Epidermal melanocyte (primary cell): ENCODE data around the gene HPCAL1.
"Not testable (repeated sequence)": the region's sequence is repeated elsewhere in the genome, so short reads cannot be mapped to it uniquely, and the experiment has no call there.

Experiments
- DNase-seq: peaks from one replicate; pipeline ENCODE4 v3.0.0; 2011; ENCODE audit warnings: low spot score; ENCODE audit not compliant: insufficient read length

The HPCAL1 gene

DNA sequence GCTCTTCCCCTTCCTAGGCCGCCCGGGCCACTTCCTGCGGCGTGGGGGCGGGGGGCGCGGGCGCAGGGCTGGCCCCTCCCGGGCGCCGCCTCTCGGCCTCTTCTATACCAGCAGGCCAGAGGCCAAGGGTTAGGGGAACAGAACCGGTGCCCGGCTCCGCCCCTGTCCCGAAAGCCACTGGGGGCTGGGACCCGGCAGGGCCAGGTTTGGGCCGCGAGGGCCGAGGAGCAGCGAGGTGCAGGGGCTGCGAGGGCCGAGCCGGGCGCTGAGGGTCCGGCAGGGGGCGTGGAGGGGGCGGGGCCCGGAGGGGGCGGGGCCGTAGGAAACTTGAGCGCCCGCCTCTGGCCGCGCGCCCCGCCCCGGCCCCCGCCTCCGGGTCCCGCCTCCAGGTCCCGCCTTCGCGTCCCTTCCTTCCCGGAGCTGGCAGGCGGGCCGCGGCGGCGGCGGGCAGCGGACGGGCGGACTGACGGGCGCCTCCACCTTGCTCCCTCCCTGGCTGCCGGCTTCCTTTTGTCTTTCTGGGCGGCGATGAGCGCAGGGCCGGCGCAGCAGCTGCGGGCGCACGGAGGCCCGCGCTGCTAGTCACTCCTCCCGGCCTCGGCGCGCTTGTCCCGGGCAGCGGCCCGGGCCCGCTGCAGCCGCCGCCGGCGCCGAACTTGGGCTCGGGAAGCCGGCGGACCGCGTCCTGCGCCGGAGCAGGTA is at the start of gene HPCAL1:
TSS of gene HPCAL1 (plus strand) at position 426 of the 702 bp plus-strand sequence. CDS start 116,854 bp downstream, outside the sequence.
- DNase-seq = peak; percentile 85

DNA sequence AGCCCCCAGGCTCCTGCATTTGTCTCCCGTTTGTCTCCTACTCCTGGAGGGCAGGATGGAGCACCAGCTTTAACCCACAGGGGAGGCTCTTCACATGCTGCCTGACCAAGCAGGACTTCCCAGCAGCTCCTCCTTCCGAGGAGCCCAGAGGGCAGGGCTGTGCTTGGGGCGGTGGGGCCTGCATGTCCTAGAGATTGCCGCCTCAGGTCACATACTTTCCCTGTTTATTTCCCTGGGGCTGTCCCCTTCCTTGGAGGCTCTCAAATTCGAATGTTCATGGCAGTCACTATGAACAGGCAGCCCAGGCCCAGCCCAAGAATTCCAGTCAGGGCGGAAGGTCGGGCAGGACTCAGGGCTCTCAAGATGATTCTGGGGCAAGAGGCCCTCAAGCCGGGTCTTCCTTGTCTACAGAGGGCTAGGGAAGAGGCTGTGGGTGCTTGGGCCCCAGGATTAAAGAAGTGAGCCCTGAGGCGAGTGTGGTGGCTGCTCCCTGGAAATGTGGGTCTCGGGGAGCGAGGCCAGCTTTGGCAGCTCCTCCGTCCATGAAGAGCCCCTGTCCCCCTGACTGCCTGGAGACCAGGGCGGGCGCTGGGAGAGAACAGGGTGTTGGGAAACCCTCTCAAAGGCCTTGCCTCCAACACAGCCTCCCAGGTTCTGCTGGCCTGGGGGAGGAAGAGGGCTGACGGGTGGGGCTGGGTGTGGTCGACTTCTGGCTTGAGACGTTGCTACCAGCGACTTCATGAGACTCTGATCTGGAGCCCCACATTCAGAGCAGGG is 48.9 kb upstream of the HPCAL1 start:
- DNase-seq = no peak

DNA sequence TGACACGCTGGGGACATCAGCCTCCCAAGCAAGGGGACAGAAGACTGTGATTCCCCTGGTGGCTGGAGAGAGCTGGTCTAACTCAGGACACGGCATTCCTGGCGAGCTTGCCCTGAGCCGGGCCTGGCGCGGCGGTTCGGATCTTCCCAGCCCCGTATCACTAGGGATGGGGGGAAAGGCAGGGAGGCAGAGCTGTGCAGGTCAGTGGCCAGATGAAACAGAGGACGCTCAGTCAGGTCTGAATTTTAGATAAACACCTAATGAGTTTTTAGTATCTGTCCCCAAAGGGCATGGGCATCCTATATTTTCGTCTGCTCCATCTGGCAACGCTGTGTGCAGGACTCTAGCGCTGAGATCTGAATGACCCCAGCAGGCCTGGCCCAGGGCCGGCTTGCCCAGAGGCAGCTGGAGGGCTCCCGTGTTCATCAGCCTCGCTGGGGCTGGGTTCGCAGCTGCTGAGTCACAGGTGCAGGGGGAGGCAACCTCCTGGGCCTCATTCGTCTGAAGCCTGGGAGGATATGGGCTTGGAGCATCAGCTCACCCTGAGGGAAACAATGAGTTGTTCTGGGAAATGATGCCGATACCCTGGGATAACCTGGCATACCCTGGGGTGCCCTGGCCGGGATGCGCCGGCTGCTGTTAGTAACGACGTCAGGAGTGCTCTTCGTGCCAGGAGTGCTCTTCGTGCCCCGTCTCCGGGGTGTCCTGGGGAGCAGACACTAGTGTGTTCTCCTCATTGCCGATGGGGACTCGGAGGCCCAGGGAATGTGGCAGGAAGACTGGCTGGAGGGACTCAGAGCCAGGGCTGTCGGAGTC is 48.1 kb upstream of the HPCAL1 start:
- no peak for DNase-seq

DNA sequence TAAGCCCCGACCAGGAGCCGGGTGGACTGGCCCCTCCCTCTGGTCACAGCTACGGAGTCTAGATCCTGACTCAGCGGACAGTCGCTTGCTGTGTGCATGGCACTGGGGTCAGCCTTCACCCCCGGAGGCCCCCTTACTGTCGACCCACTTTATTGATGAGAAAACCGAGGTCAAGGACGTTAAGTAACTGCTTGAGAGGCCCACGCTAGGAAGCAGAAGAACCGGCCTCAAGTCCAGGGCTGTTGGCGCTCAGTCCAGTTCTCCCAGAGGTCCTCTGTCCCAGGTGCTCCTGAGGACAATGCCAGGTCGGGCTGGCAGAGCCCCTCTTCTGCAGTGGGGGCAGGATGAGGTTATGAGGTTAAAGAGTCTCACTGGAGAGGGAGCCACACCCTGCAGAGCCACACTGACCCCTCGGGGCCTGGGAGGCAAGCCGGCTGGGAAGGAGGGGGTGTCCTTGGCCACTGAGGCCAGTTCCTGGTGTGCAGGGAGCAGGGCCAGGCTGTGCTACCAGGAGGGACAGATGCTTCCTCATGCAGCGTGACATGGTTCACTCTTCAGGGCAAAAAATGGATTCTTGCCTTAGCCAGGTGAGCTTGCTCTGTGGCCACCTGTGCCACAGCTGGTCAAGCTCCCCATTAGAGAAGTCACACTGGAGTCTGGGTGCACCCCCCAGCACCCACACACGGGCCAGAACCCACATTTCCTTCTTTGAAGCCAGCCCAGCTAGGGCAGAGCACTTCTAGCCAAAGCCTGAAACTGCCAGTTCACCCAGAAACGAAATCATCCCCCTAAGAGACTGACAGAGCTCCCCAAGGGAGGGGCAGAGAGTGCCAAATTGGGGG is 47.3 kb upstream of the HPCAL1 start:
- no peak for DNase-seq

DNA sequence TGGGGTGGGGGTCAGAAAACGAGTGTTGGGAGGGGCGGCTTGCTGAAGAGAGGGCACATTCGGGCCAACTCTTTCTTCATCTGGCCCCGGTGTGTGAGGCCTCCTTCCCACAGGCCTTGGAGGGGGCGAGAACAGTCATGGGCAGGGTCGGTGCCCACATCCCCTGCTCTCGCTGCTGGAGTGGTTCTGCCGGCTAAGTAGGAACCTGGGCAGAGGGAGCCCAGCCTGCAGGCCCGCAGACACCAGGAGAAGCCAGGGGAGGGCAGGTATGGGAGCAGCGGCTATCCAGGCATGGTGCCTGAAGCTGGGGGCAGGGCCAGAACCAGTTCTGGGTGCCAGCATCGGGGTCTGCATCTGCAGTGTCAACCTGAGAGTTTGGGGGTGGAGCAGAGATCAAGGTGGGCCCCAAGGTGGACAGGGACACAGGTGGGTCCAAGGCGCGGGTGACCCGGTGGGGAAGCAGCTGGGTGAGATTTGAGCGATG is 46.6 kb upstream of the HPCAL1 start:
- DNase-seq = no peak

DNA sequence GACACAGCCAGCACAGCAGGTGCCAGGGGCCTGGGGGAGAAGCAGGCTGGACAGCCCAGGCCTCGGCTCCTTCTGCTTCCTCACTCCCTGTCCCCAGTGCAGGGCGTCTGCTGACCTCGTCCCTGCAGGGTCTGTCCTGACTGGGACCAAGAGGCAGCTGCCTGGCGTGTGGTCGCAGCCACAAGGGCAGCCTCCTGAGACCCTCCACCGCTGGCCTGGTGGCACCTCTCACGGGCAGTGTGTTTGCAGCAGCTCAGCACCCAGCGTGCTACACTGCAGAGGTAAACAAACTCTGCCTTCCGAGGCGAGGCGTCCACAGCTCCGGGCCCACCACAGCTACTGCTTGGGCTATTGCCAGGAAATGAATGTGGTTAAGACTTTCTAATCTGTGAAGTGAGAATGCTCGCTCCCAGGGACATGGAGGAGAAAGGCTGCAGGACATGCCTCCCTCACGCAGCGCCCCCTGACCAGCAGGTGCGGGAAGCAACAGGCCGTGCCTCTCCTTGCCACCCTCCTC is 46.1 kb upstream of the HPCAL1 start:
- DNase-seq = no peak

DNA sequence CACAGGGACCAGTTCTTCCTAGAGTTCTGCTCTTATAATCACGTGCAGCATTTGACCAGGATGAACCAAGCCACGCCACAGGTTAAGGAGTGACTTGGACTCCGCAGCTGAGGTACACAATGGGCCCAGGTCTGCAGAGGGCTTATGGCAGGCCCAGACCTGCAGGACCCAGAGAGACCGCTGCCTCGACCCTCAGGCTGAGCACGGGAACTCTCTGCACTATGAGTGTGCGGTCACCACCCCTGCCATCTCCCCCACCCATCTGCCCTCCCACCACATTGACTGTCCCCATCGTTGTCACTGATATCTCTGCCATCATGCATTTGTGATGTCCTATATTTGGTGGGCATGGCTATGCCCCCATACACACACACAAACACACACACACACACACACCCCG is 45.7 kb upstream of the HPCAL1 start:
- no peak for DNase-seq

DNA sequence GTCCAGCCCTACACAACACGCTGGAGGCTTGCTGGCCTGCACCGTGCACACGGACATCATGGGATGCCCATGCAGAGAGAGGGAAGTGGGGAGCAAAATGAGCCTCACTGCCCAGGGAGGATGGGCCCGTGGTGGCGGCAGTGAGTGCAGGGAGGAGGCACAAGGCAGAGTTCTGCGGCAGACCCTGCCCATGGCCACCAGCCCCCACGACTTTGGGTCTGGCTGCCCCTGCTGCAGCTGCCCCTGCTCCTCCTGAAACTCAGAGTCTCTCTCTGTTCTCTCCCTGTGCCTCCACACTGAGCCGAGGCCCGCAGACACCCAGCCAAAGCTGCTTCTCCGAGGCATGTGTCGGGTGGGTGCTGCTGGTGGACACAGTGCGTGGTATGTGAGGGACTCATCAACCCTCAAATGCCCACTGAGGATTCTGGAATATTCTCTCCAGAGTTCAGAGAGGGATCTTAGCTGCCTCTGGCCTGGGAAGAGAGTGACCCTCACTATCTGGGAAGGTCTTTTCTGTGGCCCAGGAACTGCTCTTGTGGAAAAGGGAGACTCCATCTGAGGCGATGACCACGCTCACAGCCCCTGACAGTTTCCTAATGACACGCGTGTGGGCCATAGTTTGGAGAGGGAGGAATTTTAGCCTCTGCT is 45.1 kb upstream of the HPCAL1 start:
- no peak for DNase-seq

DNA sequence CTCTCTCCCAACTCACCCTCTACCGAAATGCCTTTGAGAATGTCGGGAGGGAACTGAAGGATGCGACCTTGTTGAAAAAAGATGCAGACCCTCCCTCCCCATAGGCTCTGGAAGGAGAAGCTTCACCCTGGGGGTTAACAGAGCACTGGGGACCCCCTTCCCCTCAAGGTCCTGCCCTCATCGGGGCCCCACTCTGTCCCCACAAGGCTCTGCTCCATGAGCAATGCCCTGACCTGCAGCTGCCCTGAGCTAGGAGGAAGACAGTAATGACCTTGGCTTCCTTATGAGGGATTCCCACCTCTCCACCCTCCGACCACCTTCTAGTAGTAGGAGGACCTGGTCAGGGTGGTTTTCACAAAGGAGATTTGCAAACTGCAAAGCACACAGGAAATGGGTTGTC is 44.4 kb upstream of the HPCAL1 start:
- no peak for DNase-seq

DNA sequence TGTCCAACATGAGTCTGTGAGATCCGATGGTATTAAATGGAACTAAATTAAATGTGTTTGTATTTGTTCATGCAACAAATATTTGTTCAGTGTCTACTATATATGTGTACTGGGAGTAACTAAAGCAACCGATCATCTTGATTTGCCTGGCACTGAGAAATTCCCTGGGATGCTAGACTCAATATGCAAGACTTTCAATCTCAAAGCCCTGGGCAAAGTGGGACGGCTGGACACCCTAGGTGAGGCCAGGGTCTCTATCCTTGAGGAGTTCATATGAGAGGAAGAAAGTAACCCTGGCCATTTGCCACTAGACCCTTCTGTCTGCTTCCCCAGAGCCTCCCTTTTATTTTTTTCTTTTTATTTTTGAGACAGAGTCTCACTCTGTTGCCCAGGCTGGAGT is 44.0 kb upstream of the HPCAL1 start:
- no peak for DNase-seq

DNA sequence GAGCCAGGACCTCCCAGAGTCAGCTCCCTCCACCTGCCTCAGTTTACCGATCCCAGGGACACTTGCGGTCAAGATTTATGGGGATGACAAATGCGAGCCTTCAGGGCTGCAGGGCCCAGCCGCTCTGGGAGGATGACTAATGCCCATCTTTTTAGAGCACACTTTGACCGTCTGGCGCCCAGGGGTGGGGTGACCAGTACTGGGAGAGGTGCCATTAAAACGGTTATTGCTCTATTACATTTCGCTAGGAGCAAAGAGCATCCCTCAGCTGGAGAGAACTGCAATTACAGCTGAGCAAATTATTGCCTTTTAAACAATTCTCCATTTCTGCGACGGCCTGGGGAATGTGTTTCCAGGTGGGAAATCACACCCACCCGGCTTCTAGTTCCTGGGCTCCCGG is 42.6 kb upstream of the HPCAL1 start:
- DNase-seq = no peak

DNA sequence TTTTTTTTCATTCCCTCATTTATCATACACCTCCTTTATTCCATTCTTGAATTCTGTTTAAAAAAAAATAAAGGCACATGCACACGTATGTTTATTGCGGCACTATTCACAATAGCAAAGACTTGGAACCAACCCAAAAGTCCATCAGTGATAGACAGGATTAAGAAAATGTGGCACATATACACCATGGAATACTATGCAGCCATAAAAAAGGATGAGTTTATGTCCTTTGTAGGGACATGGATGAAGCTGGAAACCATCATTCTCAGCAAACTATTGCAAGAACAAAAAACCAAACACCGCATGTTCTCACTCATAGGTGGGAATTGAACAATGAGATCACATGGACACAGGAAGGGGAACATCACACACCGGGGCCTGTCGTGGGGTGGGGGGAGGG is 39.2 kb upstream of the HPCAL1 start:
- DNase-seq = not testable (repeated sequence)

DNA sequence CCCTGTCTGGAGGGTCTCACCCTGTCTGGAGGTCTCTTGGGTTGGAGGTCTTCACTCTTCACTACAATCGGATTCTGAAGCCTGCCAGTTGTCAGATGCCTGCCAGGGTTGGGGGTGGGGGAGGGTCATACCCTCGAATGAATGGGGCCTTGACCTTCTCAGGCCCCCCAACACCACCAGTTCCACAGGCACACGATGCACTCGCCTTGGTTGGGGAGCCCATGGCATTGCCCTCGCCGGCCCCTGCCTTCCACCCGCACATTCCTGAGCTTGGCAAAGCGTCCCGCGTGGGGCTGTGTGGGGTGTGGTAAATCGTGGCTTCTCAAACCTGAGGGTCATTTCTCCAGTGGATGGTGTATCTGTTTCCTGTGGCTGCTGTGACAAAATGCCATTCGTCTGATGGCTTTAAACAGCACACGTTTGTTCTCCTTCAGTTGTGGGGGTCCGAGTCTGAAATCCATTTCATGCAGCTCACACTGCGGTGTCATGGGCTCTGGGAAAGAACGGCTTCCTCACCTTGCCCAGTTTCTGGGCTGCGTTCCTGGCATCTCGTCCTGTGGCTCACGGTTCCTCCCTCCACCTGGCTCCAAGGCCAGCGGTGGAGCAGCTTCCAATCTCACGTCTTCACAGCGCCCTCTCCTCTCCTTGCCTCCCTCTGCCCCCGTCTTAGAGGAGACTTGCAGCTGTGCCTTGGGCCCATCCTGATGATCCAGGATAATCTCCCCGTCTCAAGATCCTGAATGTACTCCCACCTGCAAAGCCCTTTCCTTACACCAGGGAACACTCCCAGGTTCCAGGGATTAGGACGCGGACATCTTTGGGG is 38.0 kb upstream of the HPCAL1 start:
- no peak for DNase-seq

DNA sequence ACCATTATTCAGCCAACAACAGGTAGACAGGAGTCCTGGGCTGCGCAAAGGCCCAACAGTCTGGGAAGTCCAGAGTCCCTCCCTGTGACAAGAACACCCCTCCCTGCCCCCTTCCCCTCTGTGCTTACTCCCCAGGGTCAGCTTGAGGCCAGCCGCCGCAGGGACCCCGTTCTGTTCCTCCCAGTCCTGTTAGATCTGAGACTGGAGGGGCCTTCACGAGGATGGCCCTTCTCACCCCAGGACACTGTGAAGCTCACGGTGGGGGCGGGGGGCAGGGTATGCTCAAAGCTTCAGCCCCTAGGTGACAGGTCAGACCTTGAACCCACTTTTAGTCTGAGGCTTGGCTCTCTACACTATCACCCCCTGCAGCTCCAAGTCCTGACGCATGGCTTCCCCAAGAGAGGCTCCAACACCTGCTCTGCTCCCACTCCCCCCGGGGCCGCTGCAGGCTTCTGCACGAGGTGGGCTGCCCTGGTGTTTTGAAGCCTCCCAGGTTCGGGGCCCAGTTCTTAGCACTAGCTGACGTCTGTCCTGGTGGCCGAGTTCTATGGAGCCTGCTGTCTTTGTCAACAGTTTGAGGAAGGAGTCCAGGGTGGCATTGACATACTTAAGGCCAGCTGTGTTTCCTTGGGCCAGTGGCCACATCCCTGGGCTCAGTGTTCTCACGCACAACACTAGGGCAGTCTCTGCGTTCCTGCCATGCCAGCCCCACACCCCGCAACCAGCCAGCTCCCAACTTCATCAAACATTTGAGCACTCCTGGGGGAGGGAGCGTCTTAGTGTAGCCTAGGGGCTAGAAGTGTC is 37.2 kb upstream of the HPCAL1 start:
- DNase-seq = no peak

DNA sequence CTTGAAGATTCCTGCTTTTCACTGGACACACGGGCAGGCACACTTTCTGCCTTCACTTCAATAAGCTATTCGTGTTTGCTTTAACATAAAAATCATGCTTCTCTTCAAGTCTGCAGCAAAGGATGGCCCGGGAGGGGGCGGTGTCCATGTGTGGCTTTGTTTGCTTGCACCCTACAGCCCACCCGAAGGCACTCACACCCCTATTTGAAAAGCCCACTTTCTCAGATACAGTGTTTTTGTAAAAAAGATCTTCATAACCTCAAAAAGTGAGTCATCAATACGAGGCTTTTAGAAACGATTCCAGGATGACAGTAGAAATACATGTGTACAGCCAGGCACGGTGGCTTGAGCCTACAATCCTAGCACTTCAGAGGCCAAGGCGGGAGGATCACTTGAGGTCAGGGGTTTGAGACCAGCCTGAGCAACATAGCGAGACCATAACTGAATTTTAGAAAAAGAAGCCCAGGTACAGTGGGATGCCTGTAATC is 36.5 kb upstream of the HPCAL1 start:
- DNase-seq = no peak

DNA sequence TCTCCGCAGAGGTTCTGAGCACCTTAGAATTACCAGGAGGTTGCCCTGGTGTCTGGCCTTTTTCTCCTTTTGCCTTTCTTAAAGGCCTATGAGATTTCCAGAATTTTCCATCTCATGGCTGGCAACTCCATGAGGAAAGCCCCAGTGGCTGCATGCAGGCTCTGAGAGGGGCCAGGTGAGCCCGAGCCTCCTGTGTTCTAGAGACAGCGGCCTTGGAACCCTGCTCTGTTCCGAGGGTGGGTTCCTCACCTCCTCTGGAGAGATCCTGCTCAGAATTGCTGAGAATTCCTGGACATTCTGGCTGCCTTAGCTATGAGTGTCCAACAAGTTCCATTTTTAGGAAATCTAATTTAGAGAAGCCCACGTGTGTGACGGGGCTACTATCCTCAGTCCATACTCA is 35.7 kb upstream of the HPCAL1 start:
- no peak for DNase-seq

DNA sequence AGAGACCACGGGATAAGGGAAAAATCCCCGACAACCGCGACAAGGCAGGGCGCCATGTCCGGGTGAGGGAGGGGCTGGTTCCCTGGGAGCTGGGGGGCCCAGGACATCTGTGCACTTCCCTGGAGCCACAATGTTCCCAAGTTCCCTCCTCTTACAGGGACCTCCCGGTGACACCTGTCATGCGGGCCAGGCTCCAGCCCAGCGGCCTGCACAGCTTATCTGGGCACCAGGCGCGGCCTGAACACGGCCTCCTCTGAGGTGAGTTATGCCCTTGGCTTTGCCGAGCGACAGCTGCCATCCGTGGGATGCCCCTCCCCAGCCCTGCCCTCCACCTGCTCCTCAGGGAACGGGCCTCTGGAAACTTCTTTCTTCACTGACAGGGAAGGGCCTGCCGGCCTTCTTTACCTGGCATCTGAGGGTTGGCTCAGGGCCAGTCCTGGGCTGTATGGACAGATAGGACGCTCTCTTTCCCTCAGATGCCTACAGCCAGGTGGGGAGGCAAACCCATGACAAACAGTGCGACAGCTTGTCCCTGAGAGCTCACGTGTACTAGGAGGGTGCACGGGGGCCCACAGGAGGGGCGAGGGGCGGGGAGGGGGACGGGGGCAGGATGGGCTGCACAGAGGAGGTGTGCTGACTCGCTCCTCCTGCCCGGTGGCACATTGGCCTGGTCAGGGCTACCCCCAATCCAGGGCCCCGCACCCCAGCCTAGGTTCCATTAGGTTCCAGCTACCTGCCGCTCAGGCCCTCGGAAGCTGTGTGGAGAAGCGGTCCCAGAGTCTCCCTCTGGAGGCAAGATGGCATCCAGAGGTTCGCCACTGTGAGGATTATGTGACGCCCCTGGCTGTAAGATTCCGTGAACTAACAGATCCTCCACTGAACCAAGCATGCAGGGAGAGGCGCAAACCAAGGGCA is 34.9 kb upstream of the HPCAL1 start:
- no peak for DNase-seq
